Transverse colon (tissue), 4 donors: Measurements from ENCODE around the gene PPP4R3A. TPM values are rescaled to one million over a fixed set of nuclear protein-coding genes. Genes with fewer than 3 reads are reported as not detected.
"Not testable (repeated sequence)": the region's sequence is repeated elsewhere in the genome, so short reads cannot be mapped to it uniquely, and the experiment has no call there.

Experiments used
- DNase-seq: peaks from one replicate; pipeline ENCODE4 v3.0.0-alpha.2; 2019
- H3K27ac ChIP-seq, 4 donors: fragments of 200-600 bp; sonication (generic); 2 replicates each; pipeline ENCODE4 v1.5.1; 2016 to 2018; ENCODE audit warnings: inconsistent platforms in 4 of 4
- H3K27me3 ChIP-seq: fragments of 200-600 bp; sonication (generic); 2 replicates; pipeline ENCODE4 v1.5.1; 2017; ENCODE audit warnings: inconsistent platforms
- H3K36me3 ChIP-seq, 4 donors: fragments of 200-600 bp; sonication (generic); 2 replicates each; pipeline ENCODE4 v1.5.1; 2017 to 2019; ENCODE audit warnings: inconsistent platforms in 4 of 4
- H3K4me1 ChIP-seq, 4 donors: fragments of 200-600 bp; sonication (generic); 2 replicates each; pipeline ENCODE4 v1.5.1; 2017 to 2020; ENCODE audit warnings: inconsistent platforms in 4 of 4
- H3K4me3 ChIP-seq, 4 donors: fragments of 200-600 bp; sonication (generic); 1 replicate in 1 of 4; 2 replicates in 3 of 4; pipeline versions ENCODE4 v1.5.1 to v1.6.1; 2017 to 2019; ENCODE audit warnings: inconsistent platforms in 4 of 4
- H3K9me3 ChIP-seq, 2 donors: fragments of 200-600 bp; sonication (generic); 2 replicates each; pipeline ENCODE4 v1.5.1; 2017 to 2019; ENCODE audit warnings: inconsistent platforms in 2 of 2
- EP300 ChIP-seq: sonication (generic); formaldehyde crosslinking; IDR thresholded peaks from one replicate; pipeline ENCODE4 v1.6.1; 2017; ENCODE audit warnings: antibody characterized with exemption, low read depth
- POLR2A ChIP-seq: fragments of 450-650 bp; IDR thresholded peaks from one replicate; pipeline ENCODE4 v1.6.1; 2016; ENCODE audit warnings: antibody characterized with exemption, mild to moderate bottlenecking, moderate library complexity
- POLR2AphosphoS5 ChIP-seq, 3 donors: sonication (generic); formaldehyde crosslinking; IDR thresholded peaks; one replicate each; pipeline ENCODE4 v1.6.1; 2016; ENCODE audit warnings: antibody characterized with exemption in 3 of 3
- WGBS, 2 donors: methylation state at CpG; one replicate each; pipeline ENCODE4 v1.1.5; 2018; ENCODE audit warnings: low coverage in 1 of 2; 5-methylcytosine and 5-hydroxymethylcytosine counted together
- in situ Hi-C, 4 donors: fragments of 200-750 bp; cut with MboI; loops; one replicate each; pipeline versions ENCODE4 v1.15.0 to v1.15.1; 2017; ENCODE audit warnings: low sequenced_read_pairs in 3 of 4, low pct_ligation_motif_present in 1 of 4, low pct_unique_long_range_greater_than_20kb in 1 of 4
- intact Hi-C: fragments of 100-400 bp; cut with DNase I; formaldehyde crosslinking; loops from one replicate; pipeline ENCODE4 v1.15.1; 2023; ENCODE audit warnings: low total_unique reads
- total RNA-seq, 4 donors: library from RNA; depleted of rRNA; stranded (reverse); fragments of >200 nt; gene quantifications; one replicate each; pipeline ENCODE4 v1.1.0, GENCODE V29; 2016
- TF ChIP-seq, protein P1 (sequence below), 5 experiments: fragments of 200-600 bp in 3 of 5; fragments of 450-650 bp in 2 of 5; sonication (generic) in 3 of 5; IDR thresholded peaks; 1 replicate in 2 of 5; 2 replicates in 3 of 5; pipeline ENCODE4 v1.5.1; 2016 to 2017; ENCODE audit warnings: antibody characterized with exemption in 5 of 5, inconsistent platforms in 3 of 5, mild to moderate bottlenecking in 2 of 5, moderate library complexity in 1 of 5

Gene PPP4R3A
- total RNA-seq, 4 donors from 2014 or later = 79.4 to 121 (median 106) TPM

DNA sequence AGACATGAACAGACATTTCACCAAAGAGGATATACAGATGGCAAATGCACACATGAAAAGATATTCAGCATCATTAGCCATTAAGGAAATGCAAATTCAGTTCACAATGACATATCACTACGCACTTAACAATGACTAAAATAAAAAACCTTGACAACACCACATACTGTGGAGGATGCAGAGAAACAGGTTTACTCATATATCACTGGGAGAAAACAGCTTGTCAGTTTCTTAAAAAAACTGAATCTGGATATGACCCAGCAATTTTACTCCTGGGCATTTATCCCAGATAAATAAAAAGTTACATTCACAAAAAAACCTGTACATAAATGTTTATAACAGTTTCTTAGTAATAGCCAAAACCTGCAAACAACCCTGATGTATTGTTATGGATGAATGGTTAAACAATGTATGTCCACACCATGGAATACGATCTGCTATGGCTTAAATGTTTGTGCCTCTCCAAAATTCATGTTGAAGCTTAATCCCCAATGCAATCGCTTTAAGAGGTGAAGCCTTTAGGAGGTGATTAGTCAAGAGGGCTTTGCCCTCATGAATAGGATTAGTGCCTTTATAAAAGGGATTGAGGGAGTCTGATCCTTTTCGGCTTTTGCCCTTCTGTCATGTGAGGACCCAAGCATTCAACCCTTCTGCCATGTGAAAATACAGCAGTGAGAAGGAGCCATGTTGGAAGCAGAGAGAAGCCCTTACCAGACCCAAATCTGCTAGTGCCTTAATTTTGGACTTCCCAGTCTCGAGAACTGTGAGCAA is 36.0 kb upstream of the PPP4R3A start:
- 58 to 65% methylated on average over 5 of the region's 5 CpGs for WGBS, 2 donors
- H3K9me3 ChIP-seq = peaks cover 6 to 10% of the 10 kb centered on the region in 2 donors
- no peak overlapping the region for H3K4me3 ChIP-seq
- no peak overlapping the region for H3K27ac ChIP-seq
- no peaks in the 10 kb centered on the region for H3K27me3 ChIP-seq
- no peaks in the 10 kb centered on the region for H3K36me3 ChIP-seq
- intact Hi-C loops = no loop called here
- DNase-seq = no peak
- TF ChIP-seq POLR2AphosphoS5 (IDR thresholded peaks at IDR 0.05) (no peak), EP300 (no peak), POLR2A (no peak)
- TF ChIP-seq, protein P1, sequence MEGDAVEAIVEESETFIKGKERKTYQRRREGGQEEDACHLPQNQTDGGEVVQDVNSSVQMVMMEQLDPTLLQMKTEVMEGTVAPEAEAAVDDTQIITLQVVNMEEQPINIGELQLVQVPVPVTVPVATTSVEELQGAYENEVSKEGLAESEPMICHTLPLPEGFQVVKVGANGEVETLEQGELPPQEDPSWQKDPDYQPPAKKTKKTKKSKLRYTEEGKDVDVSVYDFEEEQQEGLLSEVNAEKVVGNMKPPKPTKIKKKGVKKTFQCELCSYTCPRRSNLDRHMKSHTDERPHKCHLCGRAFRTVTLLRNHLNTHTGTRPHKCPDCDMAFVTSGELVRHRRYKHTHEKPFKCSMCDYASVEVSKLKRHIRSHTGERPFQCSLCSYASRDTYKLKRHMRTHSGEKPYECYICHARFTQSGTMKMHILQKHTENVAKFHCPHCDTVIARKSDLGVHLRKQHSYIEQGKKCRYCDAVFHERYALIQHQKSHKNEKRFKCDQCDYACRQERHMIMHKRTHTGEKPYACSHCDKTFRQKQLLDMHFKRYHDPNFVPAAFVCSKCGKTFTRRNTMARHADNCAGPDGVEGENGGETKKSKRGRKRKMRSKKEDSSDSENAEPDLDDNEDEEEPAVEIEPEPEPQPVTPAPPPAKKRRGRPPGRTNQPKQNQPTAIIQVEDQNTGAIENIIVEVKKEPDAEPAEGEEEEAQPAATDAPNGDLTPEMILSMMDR (IDR thresholded peaks at IDR 0.05) = no peak
- H3K4me1 ChIP-seq = no peaks in the 10 kb centered on the region
- in situ Hi-C loops = no loop called here

- no peaks in the 10 kb centered on the region for H3K36me3 ChIP-seq
- in situ Hi-C loops = no loop called here
- H3K9me3 ChIP-seq = peaks cover 6 to 10% of the 10 kb centered on the region in 2 donors
- H3K27ac ChIP-seq = no peak overlapping the region
- no peak overlapping the region for H3K4me3 ChIP-seq
- intact Hi-C loops = no loop called here
- no peaks in the 10 kb centered on the region for H3K4me1 ChIP-seq
- DNase-seq = no peak
- no peaks in the 10 kb centered on the region for H3K27me3 ChIP-seq
- TF ChIP-seq POLR2AphosphoS5 (IDR thresholded peaks at IDR 0.05) = no peak
- TF ChIP-seq, protein P1 (IDR thresholded peaks at IDR 0.05) = no peak
- TF ChIP-seq POLR2A = no peak
- no peak for TF ChIP-seq EP300
These were observed 35.1 kb upstream of the PPP4R3A start for GRCh38 chr14:91545204-91545603.

GRCh38 chr14:91536327-91536726 is 26.2 kb upstream of the PPP4R3A start:
- Histone ChIP-seq H3K36me3 (no peaks in the 10 kb centered on the region), H3K9me3 (no peaks in the 10 kb centered on the region), H3K27ac (no peak overlapping the region), H3K27me3 (peaks cover 5% of the 10 kb centered on the region), H3K4me1 (no peaks in the 10 kb centered on the region), H3K4me3 (no peak overlapping the region)
- WGBS, 2 donors = 93% methylated on average over 3 of the region's 3 CpGs; no CpG with 5 or more reads in 1 of the 2 donors
- intact Hi-C loops (no loop called here), in situ Hi-C loops (no loop called here)
- no peak for DNase-seq
- TF ChIP-seq, protein P1 (IDR thresholded peaks at IDR 0.05) = no peak
- TF ChIP-seq POLR2A (no peak), POLR2AphosphoS5 (IDR thresholded peaks at IDR 0.05) (no peak), EP300 (no peak)

- intact Hi-C loops, in situ Hi-C loops: not testable (repeated sequence)
- 77 to 82% methylated on average over 4 to 5 of the region's 5 CpGs for WGBS, 2 donors
These were observed 23.9 kb upstream of the PPP4R3A start for GRCh38 chr14:91534059-91534458.

GRCh38 chr14:91533623-91534022 is 23.5 kb upstream of the PPP4R3A start:
- no peaks in the 10 kb centered on the region for H3K9me3 ChIP-seq
- intact Hi-C loops = no loop called here
- H3K27me3 ChIP-seq = peaks cover 5% of the 10 kb centered on the region
- no peak overlapping the region for H3K27ac ChIP-seq
- TF ChIP-seq POLR2AphosphoS5 (IDR thresholded peaks at IDR 0.05) = no peak
- TF ChIP-seq POLR2A = no peak
- TF ChIP-seq, protein P1 (IDR thresholded peaks at IDR 0.05) = no peak
- no peak for TF ChIP-seq EP300
- 63 to 76% methylated on average over 3 of the region's 3 CpGs for WGBS, 2 donors
- H3K36me3 ChIP-seq = no peaks in the 10 kb centered on the region
- in situ Hi-C loops = no loop called here
- DNase-seq = no peak
- no peak overlapping the region for H3K4me3 ChIP-seq
- no peaks in the 10 kb centered on the region for H3K4me1 ChIP-seq

More at GRCh38 chr14:91534059-91534458, 23.9 kb upstream of the PPP4R3A start:
- H3K27me3 ChIP-seq, H3K9me3 ChIP-seq, H3K4me1 ChIP-seq, DNase-seq, H3K36me3 ChIP-seq, H3K4me3 ChIP-seq, H3K27ac ChIP-seq: not testable (repeated sequence)
